Hindlimb muscle (tissue), 1 donor: ENCODE measurements around the gene STX12. TPM values are rescaled to one million over a fixed set of nuclear protein-coding genes. Genes with fewer than 3 reads are reported as not detected.
"Not testable (repeated sequence)": the region's sequence is repeated elsewhere in the genome, so short reads cannot be mapped to it uniquely, and the experiment has no call there.

Experiments
- DNase-seq: peaks from one replicate; pipeline ENCODE4 v3.0.0-alpha.2; 2013
- polyA plus RNA-seq: library from polyadenylated mRNA; unstranded; fragments of 120-200 nt; gene quantifications from one replicate; pipeline ENCODE4 v1.2.1, GENCODE V29; 2013; ENCODE audit not compliant: insufficient read length

STX12 gene
- polyA plus RNA-seq, 1 donor, result 29.0 TPM

DNA sequence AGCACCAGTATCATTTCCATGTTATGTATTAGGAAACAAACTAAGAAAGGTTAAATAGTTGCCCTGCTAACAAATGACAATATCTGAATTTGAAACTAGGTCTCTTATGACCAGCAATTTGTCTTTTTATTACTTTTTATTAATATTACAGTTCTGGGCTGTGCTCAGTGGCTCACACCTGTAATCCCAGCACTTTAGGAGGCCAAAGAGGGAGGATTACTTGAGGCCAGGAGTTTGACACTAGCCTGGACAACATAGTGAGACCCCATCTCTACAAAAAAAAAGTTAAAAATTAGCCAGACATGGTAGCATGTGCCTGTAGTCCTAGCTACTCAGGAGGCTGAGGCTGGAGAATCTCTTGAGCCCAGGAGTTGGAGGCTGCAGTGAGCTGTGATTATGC, 3.3 kb downstream of the STX12 start:
- DNase-seq, result not testable (repeated sequence)

DNA sequence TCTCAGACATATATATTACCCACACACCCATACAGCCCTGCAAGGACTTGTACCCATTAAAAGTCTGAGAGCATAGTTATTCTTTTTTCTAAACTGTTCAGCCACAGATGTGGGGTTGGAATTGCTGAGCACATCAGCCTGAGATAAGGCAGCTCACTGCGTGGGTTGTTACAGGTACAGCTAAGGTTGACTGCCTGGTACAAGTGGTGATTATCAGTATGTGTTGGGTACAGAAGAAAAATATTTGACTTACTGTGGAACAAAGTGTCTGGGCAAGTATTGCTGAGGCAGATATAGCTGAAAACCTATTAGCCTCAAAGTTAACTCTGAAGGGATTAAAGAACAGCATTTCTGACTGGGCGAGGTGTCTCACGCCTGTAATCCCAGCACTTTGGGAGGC, 5.0 kb downstream of the STX12 start:
- no peak for DNase-seq

DNA sequence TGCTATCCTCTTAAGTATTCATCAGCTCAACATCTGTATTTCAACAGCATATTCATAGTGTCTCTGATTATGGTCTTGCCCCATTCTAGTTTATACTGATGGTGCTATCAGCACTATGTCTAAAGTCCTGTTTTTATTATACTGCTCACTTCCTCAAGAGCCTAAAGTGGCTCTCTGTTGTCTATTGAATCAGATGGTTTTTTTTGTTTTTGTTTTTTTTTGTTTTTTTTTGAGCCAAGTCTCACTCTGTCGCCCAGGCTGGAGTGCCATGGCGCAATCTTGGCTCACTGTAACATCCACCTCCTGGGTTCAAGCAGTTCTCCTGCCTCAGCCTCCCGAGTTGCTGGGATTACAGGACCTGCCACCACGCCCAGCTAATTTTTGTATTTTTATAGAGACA, 6.1 kb downstream of the STX12 start:
- no peak for DNase-seq

DNA sequence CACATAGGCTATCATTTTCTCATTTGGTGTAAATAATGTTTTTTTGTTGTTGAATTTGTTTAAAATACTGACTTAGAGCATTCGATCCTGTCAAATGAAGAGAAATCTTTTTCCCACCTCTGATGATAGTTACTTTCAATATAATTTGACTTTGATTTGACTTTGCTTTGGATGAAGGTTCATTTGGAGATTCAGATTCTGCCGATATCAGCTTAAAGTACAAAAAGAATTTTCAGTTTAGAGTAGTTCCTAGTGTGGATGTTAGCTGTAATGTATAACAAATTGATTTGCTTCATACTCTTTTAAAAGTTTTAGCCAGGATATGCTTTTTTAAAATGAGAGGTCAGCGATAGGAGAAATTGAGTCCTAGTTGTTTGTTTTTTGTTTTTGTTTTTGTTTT, 9.9 kb downstream of the STX12 start:
- no peak for DNase-seq

DNA sequence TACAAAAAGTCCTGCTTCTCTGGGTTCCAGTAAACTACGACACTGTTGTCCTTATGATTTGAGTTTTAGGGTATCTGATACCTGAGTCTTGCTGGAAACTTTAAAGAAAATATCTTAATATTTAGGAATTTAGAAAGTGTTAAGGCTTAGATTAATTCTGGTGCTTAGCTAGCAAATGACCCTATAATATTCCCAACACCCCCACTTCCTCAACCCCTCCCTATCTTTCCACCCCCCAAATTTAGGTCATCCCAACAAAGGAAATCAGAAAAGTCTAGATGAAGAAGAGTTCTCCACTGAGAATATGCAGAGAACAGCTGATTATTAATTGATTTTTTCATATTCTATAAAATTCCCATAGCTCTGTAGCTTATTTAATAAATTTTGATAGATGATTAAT, 11.7 kb downstream of the STX12 start:
- DNase-seq, result no peak

DNA sequence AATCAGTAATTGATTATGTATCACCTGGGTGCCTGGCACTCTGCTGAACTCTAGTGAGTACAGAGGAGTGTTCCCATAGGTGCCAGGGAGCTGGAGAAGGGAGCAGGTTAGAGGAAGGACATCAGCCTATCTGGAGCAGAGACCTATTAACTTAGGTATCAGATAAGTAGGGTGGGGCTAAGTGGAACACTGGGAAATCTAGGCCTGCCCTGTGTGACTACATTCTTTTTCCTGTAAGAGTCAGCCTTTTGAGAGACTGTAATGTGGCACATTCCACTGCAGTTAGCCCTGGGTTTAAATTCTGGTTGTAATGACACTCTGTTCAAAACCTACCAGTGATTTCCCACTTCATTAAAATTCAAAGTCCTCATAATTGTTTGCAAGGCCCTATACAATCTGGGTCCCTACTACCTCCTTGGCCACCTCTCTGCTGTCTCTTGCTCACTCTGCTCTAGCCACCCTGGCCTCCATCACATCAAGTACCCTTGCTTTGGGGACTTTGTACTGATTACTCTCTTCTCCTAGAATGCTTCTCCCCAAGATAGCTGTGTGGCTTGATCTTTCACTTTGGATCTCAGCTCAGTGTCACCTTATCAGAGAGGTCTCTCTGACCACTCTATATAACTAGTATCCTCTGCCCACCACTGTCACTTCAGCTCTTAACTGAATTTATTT, 12.9 kb downstream of the STX12 start:
- DNase-seq, result no peak

DNA sequence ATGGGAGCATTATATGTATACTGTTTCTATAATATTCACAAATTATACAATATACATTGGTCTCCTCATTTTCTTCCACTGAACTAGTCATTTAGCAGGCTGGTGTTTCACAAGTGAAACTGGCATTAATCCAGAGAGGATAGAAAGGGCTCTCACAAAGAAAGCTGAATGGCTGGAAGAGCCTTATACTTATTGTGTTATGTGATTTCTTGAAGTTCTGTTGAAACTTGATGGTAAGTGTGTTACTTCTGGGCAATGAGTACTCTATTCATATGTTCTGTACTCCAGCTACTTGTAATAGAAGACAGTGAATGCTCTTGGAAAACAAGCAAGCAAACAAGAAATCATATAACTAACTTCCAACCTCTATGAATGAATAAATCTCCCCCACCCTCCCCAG, 14.9 kb downstream of the STX12 start:
- no peak for DNase-seq

DNA sequence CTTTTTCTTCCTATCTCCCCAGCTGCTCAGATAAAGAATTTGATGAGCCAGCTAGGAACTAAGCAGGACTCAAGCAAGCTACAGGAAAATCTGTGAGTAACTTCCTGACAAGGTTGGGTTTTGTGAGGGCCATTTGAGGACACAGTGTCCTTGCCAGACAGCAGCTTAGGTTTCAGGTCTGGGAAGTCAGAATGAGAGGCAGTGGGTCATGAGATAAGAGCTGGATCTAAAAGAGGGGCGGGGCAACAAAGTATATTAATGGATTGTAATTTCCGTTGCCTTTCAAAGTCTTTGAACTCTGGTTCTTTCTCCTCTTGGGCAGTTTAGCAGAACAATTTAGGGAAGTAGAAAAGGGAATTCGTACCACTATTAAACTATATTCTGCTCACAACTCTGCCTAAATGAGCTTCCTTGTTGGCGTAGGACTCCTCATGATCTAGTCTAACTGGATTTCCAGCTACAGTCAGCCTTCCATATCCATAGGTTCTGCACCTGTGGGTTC, 16.6 kb downstream of the STX12 start:
- no peak for DNase-seq

DNA sequence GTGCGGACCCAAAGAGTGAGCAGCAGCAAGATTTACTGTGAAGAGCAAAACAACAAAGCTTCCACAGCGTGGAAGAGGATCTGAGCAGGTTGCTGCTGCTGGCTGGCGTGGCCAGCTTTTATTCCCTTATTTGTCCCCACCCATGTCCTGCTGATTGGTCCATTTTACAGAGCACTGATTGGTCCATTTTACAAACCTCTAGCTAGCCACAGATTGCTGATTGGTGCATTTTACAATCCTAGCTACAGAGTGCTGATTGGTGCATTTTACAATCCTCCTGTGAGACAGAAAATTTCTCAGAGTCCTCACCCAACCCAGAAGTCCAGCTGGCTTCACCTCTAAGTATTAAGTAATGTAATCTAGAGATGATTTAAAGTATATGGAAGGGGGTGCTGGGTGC, 17.3 kb downstream of the STX12 start:
- DNase-seq, result not testable (repeated sequence)

DNA sequence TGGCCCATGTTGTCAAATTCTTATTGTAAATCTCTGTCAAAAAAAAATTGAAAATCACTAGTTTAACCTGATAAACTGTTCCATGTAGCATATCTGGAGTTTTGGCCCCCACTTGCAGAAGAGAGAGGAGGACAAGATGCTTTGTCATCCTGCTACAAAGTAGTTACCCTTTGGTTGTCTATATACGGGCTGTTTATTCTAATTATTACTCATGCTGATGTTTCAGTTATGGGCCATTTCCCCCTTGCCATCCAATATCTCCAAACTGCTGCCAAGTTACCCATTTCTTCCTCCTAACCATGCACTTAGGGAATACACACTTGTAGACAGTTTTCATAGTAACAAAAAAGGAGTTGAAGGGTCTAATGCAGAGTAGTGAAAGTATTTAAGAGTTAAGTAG, 22.6 kb downstream of the STX12 start:
- DNase-seq, result no peak

DNA sequence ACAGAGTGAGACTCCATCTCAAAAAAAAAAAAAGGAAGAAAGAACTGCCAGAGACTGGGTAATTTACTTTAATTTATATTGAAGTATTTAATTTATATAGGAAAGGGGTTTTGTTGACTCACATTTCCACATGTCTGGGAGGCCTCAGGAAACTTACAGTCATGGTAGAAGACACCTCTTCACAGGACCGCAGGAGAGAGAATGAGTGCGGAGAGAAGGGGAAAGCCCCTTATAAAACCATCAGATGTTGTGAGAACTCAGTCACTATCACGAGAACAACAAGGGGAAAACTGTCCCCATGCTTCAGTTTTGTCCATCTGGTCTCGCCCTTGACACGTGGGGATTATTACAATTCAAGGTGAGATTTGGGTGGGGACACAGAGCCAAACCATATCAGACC, 31.8 kb downstream of the STX12 start:
- DNase-seq, result no peak

DNA sequence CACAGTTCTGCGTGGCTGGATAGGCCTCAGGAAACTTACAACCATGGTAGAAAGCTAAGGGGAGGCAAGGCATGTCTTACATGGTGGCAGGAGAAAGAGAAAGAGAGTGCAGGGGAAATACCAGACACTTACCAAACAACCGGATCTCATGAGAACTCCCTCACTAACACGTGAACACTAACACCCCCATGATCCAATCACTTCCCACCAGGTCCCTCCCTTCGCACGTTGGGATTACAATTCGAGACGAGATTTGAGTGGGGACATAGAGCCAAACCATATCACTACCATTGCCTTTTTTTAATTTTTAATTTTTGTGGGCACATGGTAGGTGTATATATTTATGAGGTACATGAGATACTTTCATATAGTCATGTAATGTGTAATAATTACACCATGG, 33.7 kb downstream of the STX12 start:
- no peak for DNase-seq

DNA sequence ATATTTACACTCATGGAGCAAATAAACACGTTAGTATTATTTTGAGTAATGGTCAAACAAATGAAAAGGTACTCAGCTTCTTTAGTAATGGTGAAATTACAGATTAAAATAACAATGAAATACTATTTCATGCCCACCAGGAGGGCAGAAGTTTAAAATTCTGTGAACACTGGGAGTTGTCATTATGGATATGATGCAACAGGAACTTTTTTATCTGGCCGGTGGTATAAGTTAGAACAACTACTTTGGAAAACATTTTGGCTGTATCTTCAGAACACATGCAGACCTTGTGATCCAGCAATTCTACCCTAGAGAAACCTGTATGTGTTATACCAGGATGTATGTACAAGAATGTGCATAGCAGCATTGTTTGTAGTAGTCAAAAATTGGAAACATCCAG, 34.4 kb downstream of the STX12 start:
- DNase-seq, result no peak

DNA sequence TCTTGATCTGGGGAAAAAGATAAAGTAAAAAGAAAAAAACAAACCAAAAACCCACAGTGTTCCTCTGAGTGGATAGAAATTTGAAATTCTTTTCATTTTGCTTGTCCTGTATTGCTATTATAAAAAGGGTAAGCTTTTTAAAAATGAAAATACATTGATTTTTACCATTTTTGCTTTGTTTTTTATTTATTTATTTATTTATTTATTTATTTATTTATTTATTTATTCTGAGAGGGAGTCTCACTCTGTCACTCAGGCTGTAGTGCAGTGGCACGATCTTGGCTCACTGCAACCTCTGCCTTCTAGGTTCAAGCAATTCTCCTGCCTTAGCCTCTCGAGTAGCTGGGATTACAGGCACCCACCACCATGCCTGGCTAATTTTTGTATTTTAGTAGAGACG, 35.1 kb downstream of the STX12 start:
- DNase-seq, result not testable (repeated sequence)

DNA sequence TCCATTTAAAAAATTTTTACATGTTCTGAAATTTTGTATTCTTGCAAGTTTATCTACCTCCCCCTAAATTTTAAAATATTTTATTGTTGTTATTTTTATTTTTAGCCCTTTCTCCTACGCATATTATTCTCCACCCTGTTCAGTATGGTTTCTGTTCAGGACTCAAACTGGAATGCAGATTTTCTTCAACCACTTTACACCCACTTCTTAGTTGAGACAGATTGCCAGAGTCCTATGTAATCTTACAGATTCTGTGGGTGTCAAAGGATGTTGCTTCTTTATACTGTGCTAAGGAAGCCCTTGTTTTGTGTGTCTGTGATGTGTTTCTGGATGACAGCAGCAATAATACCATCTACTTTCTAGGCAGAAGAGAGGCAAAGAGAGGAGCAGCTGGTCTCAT, 36.9 kb downstream of the STX12 start:
- no peak for DNase-seq

DNA sequence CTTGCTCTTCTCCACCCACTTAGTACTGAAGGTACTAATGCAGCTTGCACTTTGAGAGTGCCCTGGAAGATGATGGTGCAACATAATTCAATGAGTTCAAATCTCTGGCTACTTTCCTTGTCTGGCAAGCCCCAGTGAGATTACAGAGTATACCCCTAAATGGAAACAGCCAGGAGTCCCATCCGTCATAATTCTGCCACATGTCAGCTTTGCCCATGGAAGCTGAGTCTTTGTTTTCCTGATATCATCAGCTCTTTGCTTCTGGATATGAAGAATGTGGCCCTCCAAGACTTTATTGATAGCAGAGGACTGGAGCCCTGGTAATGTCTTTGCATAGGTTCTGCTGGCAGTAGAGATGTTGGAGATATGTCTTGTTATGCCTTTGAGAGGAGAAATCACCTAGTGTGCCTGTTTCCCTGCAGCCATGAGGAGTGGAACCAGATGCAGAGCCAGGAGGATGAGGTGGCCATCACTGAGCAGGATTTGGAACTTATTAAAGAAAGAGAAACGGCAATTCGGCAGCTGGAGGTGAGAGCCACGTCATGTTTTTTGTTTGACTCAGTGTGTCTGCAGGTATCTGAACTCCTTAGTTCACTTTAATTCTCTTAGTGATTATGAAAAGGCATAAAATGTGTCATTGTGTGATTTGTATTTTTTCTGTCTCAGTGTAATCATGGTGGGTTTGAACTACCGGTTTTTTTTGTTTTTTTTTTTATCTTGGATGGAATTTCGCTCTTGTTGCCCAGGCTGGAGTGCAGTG, 38.9 kb downstream of the STX12 start:
- DNase-seq, result no peak

DNA sequence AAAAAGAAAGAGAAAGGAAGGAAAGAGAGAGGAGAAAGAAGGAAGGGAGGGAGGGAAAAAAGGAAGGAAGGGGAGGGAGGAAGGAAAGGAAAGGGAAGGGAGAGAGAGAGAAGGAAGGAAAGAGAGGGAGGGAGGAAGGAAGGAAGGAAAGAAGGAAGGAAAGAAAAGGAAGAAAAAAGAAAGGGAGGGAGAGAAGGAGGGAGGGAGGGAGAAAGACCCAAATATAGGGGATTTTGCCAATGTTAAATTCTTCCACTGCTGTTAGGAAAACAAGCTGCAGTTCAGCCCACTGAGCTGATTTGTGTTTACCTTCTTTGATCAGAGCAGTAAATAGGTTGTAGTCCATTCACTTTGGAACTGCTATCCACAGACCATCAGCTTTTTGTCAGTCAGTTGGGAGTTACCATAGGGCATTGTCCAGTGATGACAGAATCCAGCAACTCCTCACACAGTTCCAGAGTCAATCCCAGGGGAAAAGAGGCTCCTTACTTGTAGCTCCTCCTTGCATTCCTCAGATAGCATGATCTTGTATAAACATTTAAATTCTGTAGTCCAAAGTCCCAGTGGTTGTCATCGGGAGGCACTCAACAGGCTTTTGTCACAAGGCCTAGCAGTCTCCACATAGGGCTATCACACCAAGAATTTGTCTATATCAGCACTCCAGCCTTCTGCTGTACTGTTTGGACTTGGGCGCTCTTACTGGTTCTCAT, 44.1 kb downstream of the STX12 start:
- peak; percentile 16 for DNase-seq

DNA sequence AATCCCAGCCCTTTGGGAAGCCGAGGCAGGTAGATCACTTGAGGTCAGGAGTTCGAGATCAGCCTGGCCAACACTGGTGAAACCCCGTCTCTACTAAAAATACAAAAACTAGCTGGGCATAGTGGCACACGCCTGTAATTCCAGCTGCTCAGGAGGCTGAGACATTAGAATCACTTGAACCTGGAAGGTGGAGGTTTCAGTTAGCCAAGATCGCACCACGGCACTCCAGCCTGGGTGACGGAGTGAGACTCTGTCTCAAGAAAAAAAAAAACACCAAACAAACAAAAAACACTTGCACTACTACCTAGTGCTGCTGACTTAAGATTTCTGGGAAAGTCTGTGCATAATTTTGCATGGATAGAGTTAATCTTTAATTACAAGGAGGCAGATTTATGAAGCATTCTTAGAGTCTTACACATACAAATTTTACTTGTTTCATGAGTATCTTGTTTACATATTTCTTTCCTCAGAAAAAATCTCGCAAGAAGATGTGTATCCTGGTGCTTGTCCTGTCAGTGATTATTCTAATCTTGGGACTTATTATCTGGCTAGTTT, 48.8 kb downstream of the STX12 start:
- DNase-seq, result no peak

DNA sequence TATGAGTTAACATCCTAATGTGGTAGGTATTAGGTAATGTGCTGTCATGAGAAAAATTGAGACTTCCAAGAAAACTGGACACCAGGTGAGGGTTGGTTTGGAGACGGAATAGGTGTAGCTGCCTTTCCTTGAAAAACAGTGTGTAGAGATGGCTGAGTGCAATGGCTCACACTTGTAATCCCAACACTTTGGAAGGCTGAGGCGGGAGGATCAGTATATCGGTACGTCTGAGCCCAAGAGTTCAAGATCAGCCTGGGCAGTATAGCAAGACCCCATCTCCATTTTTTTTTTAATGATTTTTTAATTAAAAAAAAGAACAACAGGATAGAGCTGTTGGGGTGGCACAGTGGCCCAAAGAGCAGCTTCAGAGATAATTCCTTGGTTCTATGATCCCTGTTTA, 50.8 kb downstream of the STX12 start:
- DNase-seq, result no peak

DNA sequence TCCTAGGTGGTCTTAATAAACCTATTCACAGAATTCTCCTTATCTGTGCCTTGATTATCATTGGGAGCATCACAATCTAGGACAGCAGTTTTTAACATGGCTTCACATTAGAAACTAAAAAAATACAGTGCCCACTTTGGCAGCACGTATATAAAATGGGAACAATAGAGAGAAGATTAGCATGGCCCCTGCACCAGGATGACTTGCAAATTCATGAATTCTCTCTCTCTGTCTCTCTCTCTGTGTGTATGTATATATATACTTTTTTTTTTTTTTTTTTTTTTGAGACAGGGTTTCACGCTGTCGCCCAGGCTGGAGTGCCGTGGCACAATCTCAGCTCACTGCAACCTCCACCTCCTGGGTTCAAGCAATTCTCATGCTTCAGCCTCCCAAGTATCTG, 51.4 kb downstream of the STX12 start:
- DNase-seq, result no peak

DNA sequence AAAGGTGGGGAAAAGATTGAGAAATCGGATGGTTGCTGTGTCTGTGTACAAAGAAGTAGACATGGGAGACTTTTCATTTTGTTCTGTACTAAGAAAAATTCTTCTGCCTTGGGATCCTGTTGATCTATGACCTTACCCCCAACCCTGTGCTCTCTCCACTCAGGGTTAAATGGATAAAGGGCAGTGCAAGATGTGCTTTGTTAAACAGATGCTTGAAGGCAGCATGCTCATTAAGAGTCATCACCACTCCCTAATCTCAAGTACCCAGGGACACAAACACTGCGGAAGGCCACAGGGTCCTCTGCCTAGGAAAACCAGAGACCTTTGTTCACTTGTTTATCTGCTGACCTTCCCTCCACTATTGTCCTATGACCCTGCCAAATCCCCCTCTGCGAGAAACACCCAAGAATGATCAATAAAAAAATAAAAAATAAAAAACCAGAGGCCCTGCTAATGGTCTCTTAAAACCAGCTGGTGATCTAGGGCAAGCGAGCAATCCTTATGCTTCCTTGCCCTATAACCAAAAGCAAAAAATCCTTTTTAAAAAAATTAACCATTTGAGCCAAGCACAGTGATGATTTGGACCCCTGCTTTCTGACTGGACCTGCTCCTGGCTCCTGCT, 56.4 kb downstream of the STX12 start:
- not testable (repeated sequence) for DNase-seq

DNA sequence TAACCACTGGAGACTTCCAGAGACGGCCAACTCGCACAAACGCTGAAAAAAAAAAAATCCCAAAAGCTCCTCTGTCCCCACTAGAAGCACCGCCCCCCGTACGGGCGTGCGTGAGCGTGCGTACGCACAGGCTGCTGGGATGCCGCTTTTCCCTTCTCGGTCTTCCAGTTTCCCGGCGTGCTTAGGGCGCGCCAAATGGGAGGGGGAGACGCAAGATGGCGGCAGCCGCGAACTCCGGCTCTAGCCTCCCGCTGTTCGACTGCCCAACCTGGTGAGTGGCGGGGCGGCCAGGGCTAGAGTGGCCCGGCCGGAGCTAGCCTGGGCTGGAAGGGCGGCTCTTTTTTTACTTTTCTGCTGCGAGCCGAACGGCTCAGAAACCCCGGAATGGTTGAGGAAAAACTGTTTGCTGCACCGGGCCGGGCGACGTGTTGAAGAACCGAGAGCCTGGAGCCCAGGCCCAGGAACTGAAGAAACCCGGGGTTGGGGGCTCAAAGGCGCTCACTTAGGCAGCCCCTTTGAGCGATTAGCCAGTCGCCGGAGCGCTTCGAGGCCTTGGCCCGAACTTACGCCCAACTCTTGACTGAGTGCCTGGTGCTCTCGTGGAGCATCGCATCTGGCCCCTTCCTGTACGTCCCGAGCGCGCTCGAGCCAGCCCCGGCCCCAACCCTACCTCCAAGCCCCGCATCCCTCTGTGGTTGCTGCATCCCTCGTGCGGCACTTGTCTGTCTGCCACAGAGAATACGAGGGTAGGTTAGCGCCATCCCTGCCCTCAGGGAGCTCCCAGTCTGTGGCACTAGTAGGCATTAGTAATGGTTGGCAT, 57.8 kb downstream of the STX12 start, which contains the start of gene PPP1R8:
TSS of gene PPP1R8 (plus strand) at position 162 of the 820 bp plus-strand sequence. CDS start at position 216, 54 bp downstream.
- DNase-seq, result peak; percentile 98
